Right lobe of liver (tissue), 4 donors: Measurements from ENCODE around the gene DCHS2.

Source experiments
- POLR2A ChIP-seq: fragments of 450-650 bp; IDR thresholded peaks from one replicate; pipeline ENCODE4 v1.6.1; 2017; ENCODE audit warnings: antibody characterized with exemption, mild to moderate bottlenecking
- TF ChIP-seq, protein P1 (sequence below), 4 donors: fragments of 200-600 bp in 3 of 4; fragments of 450-650 bp in 1 of 4; IDR thresholded peaks; one replicate each; pipeline versions ENCODE4 v1.5.1 to v1.8.0; 2016 to 2022; ENCODE audit warnings: antibody characterized with exemption in 4 of 4, mild to moderate bottlenecking in 2 of 4
- donor health status: DM: no; HTN: no; CAD: no.
- donor health status: DM: no; HTN: no; CAD: no.
- donor health status: DM: no; HTN: yes; CAD: no.

GRCh38 chr4:154354883-154355282, 136.7 kb downstream of the DCHS2 start:
- TF ChIP-seq, protein P1, sequence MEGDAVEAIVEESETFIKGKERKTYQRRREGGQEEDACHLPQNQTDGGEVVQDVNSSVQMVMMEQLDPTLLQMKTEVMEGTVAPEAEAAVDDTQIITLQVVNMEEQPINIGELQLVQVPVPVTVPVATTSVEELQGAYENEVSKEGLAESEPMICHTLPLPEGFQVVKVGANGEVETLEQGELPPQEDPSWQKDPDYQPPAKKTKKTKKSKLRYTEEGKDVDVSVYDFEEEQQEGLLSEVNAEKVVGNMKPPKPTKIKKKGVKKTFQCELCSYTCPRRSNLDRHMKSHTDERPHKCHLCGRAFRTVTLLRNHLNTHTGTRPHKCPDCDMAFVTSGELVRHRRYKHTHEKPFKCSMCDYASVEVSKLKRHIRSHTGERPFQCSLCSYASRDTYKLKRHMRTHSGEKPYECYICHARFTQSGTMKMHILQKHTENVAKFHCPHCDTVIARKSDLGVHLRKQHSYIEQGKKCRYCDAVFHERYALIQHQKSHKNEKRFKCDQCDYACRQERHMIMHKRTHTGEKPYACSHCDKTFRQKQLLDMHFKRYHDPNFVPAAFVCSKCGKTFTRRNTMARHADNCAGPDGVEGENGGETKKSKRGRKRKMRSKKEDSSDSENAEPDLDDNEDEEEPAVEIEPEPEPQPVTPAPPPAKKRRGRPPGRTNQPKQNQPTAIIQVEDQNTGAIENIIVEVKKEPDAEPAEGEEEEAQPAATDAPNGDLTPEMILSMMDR (IDR thresholded peaks at IDR 0.05), result no peak
- TF ChIP-seq POLR2A, result no peak
